Measurements from ENCODE around the gene CCDC57.

Gene CCDC57

GRCh38 chr17:82118815-82119380 lies 93.7 kb downstream of the CCDC57 start:
- Histone ChIP-seq H3K9me3 (ENCODE audit: insufficient read depth, low read depth, low read length) (no peaks in the 10 kb centered on the region), H3K4me1 (ENCODE audit: insufficient read depth, low read length) (peaks cover 6% of the 10 kb centered on the region; the same call in 1 of the 2 replicates), H3K36me3 (ENCODE audit: insufficient read depth, low read length) (no peaks in the 10 kb centered on the region), H3K27me3 (ENCODE audit: insufficient read depth, low read length) (no peaks in the 10 kb centered on the region), H3K9ac (ENCODE audit: low read depth, low read length) (no peak overlapping the region; the same call in 1 of the 2 replicates), H3K27ac (ENCODE audit: low read depth, low read length) (peak overlapping the region; percentile 11; the same call in 1 of the 2 replicates), H3K4me3 (ENCODE audit: low read length) (no peak overlapping the region)
- 59% methylated on average over 8 of the region's 12 CpGs for WGBS

GRCh38 chr17:82118168-82118814 lies 94.4 kb downstream of the CCDC57 start:
- H3K9me3 ChIP-seq (ENCODE audit: insufficient read depth, low read depth, low read length) = no peaks in the 10 kb centered on the region
- H3K9ac ChIP-seq (ENCODE audit: low read depth, low read length) = no peak overlapping the region; the same call in 1 of the 2 replicates
- no peaks in the 10 kb centered on the region for H3K27me3 ChIP-seq (ENCODE audit: insufficient read depth, low read length)
- H3K36me3 ChIP-seq (ENCODE audit: insufficient read depth, low read length) = no peaks in the 10 kb centered on the region
- peak overlapping the region; percentile 11 for H3K27ac ChIP-seq (ENCODE audit: low read depth, low read length)
- peaks cover 6% of the 10 kb centered on the region; the same call in 1 of the 2 replicates for H3K4me1 ChIP-seq (ENCODE audit: insufficient read depth, low read length)
- no peak overlapping the region for H3K4me3 ChIP-seq (ENCODE audit: low read length)
- 93% methylated on average over 18 of the region's 18 CpGs for WGBS

DNA sequence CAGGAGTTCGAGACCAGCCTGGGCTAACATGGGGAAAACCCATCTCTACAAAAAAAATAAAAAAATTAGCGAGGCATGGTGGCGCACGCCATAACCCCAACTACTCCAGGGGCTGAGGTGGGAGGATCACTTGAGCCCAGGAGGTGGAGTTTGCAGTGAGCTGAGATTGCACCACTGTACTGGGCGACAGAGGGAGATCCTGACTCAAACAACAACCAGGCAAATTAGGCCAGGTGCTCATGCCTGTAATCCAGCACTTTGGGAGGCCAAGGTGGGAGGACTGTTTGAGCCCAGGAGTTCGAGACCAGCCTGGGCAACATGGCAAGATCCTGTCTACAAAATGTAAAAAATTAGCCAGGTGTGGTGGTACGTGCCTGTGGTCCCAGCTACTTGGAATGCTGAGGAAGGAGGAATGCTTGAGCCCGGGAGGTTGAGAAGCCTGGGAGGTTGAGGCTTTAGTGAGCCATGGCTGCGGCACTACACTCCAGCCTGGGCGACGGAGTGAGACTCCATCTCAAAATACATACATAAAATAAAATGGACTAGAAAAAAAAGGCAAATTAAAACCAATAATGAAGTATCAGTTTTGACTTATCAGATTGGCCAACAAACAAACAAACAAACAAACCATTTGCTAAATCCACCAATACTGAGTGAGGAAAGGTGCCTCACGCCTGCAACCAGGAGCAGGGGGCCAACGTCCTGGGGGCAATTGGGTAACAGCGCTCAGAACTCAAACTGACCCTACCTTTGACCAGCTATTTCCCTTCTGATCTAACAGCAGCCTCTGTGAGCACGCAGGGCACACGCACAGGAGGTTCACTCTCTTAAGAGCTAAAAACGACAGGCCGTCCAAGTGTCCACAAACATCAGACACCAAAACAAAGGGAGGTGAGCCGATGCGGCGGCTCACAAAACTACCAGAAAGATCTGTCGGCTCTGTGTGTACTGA lies 95.2 kb downstream of the CCDC57 start:
- no peak overlapping the region for H3K9ac ChIP-seq (ENCODE audit: low read depth, low read length)
- no peaks in the 10 kb centered on the region for H3K9me3 ChIP-seq (ENCODE audit: insufficient read depth, low read depth, low read length)
- no peaks in the 10 kb centered on the region for H3K27me3 ChIP-seq (ENCODE audit: insufficient read depth, low read length)
- H3K36me3 ChIP-seq (ENCODE audit: insufficient read depth, low read length) = no peaks in the 10 kb centered on the region
- H3K4me3 ChIP-seq (ENCODE audit: low read length) = no peak overlapping the region
- WGBS = 90% methylated on average over 19 of the region's 22 CpGs
- no peak overlapping the region for H3K27ac ChIP-seq (ENCODE audit: low read depth, low read length)
- peaks cover 6% of the 10 kb centered on the region; the same call in 1 of the 2 replicates for H3K4me1 ChIP-seq (ENCODE audit: insufficient read depth, low read length)

- no peaks in the 10 kb centered on the region for H3K36me3 ChIP-seq (ENCODE audit: insufficient read depth, low read length)
- no peak overlapping the region for H3K9ac ChIP-seq (ENCODE audit: low read depth, low read length)
- H3K4me1 ChIP-seq (ENCODE audit: insufficient read depth, low read length) = peaks cover 6% of the 10 kb centered on the region; the same call in 1 of the 2 replicates
- no peak overlapping the region for H3K4me3 ChIP-seq (ENCODE audit: low read length)
- WGBS = 56% methylated on average over 6 of the region's 6 CpGs
- no peaks in the 10 kb centered on the region for H3K27me3 ChIP-seq (ENCODE audit: insufficient read depth, low read length)
- no peaks in the 10 kb centered on the region for H3K9me3 ChIP-seq (ENCODE audit: insufficient read depth, low read depth, low read length)
- no peak overlapping the region for H3K27ac ChIP-seq (ENCODE audit: low read depth, low read length)
Measured at GRCh38 chr17:82116246-82116645, 96.4 kb downstream of the CCDC57 start.

GRCh38 chr17:82114872-82115271 lies 97.8 kb downstream of the CCDC57 start:
- Histone ChIP-seq H3K27ac (ENCODE audit: low read depth, low read length) (no peak overlapping the region), H3K36me3 (ENCODE audit: insufficient read depth, low read length) (no peaks in the 10 kb centered on the region), H3K4me1 (ENCODE audit: insufficient read depth, low read length) (peaks cover 6% of the 10 kb centered on the region; the same call in 1 of the 2 replicates), H3K27me3 (ENCODE audit: insufficient read depth, low read length) (no peaks in the 10 kb centered on the region), H3K9me3 (ENCODE audit: insufficient read depth, low read depth, low read length) (no peaks in the 10 kb centered on the region), H3K9ac (ENCODE audit: low read depth, low read length) (no peak overlapping the region), H3K4me3 (ENCODE audit: low read length) (no peak overlapping the region)
- WGBS = 98% methylated on average over 9 of the region's 9 CpGs

- Histone ChIP-seq H3K27ac (ENCODE audit: low read depth, low read length) (no peak overlapping the region), H3K9ac (ENCODE audit: low read depth, low read length) (no peak overlapping the region), H3K4me3 (ENCODE audit: low read length) (no peak overlapping the region), H3K4me1 (ENCODE audit: insufficient read depth, low read length) (peaks cover 6% of the 10 kb centered on the region; the same call in 1 of the 2 replicates), H3K27me3 (ENCODE audit: insufficient read depth, low read length) (no peaks in the 10 kb centered on the region), H3K36me3 (ENCODE audit: insufficient read depth, low read length) (no peaks in the 10 kb centered on the region), H3K9me3 (ENCODE audit: insufficient read depth, low read depth, low read length) (no peaks in the 10 kb centered on the region)
- 94% methylated on average over 10 of the region's 10 CpGs for WGBS
Measured at GRCh38 chr17:82114447-82114846, 98.2 kb downstream of the CCDC57 start.

DNA sequence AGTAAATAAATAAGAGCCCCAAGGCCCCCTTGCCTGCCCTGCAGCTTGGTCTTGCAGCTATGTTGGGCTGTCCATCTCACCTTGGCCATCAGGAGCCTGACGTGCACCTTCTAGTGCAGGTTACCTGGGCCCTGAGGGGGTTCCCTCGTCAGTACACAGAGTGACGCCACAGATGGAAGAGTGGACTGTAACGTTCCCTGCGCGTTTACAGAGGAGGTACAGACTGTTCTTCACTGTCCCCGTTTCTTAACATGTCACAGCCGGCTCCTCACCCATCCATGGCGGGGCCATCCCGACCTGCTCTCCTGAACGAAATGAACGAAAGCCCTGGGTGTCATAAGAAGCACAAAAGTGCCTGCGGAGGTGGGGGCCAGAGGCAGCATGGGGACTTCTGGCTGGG lies 98.7 kb downstream of the CCDC57 start:
- no peak overlapping the region for H3K27ac ChIP-seq (ENCODE audit: low read depth, low read length)
- 91% methylated on average over 13 of the region's 13 CpGs for WGBS

DNA sequence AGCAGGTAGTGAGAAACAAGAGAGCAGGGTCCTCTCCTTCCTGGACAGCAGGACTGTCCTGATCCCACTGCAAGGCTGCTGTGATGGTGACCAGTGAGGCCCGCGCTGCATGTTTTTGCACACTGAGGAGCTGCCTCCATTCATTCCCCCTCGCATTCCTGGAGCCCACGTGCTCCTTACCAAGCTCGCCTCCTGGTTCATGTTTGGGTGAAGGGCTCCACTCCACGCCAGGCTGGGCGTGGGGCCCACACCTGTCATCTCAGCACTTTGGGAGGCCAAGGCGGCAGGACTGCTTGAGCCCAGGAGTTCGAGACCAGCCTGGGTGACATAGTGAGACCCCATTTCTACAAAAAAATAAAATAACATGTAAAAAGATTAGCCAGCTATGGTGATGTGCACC lies 99.2 kb downstream of the CCDC57 start:
- 93% methylated on average over 9 of the region's 9 CpGs for WGBS
- H3K27me3 ChIP-seq (ENCODE audit: insufficient read depth, low read length) = no peaks in the 10 kb centered on the region
- H3K4me1 ChIP-seq (ENCODE audit: insufficient read depth, low read length) = peaks cover 3% of the 10 kb centered on the region; the same call in 1 of the 2 replicates
- H3K9me3 ChIP-seq (ENCODE audit: insufficient read depth, low read depth, low read length) = no peaks in the 10 kb centered on the region
- H3K4me3 ChIP-seq (ENCODE audit: low read length) = no peak overlapping the region
- H3K9ac ChIP-seq (ENCODE audit: low read depth, low read length) = no peak overlapping the region
- H3K36me3 ChIP-seq (ENCODE audit: insufficient read depth, low read length) = no peaks in the 10 kb centered on the region
- H3K27ac ChIP-seq (ENCODE audit: low read depth, low read length) = no peak overlapping the region

More for the DNA sequence above, 98.7 kb downstream of the CCDC57 start:
- Histone ChIP-seq H3K9ac (ENCODE audit: low read depth, low read length) (no peak overlapping the region), H3K4me3 (ENCODE audit: low read length) (no peak overlapping the region), H3K27me3 (ENCODE audit: insufficient read depth, low read length) (no peaks in the 10 kb centered on the region), H3K9me3 (ENCODE audit: insufficient read depth, low read depth, low read length) (no peaks in the 10 kb centered on the region), H3K36me3 (ENCODE audit: insufficient read depth, low read length) (no peaks in the 10 kb centered on the region), H3K4me1 (ENCODE audit: insufficient read depth, low read length) (peaks cover 6% of the 10 kb centered on the region; the same call in 1 of the 2 replicates)

DNA sequence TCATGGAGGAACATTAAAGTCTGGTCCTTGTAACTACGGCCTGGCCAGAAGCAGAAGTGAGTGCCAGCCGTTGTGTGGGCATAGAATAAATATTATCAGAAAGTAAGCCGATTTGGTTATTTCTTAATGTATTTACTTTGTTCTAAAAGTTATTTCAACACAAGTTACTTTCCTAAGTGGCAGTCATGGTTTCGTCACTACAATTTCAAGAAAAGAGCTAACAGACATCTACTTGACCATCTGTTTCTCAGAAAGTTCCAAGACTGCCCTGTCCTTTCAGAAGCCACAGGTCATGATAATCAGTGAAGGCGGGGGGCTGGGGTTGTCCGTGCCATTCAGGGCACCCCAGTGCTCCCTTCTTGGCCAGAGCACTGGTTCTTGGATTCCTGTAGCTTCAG lies 99.7 kb downstream of the CCDC57 start:
- Histone ChIP-seq H3K4me3 (ENCODE audit: low read length) (no peak overlapping the region), H3K27ac (ENCODE audit: low read depth, low read length) (no peak overlapping the region), H3K4me1 (ENCODE audit: insufficient read depth, low read length) (no peaks in the 10 kb centered on the region), H3K36me3 (ENCODE audit: insufficient read depth, low read length) (no peaks in the 10 kb centered on the region), H3K27me3 (ENCODE audit: insufficient read depth, low read length) (no peaks in the 10 kb centered on the region), H3K9me3 (ENCODE audit: insufficient read depth, low read depth, low read length) (no peaks in the 10 kb centered on the region), H3K9ac (ENCODE audit: low read depth, low read length) (no peak overlapping the region)
- WGBS = 97% methylated on average over 5 of the region's 6 CpGs

DNA sequence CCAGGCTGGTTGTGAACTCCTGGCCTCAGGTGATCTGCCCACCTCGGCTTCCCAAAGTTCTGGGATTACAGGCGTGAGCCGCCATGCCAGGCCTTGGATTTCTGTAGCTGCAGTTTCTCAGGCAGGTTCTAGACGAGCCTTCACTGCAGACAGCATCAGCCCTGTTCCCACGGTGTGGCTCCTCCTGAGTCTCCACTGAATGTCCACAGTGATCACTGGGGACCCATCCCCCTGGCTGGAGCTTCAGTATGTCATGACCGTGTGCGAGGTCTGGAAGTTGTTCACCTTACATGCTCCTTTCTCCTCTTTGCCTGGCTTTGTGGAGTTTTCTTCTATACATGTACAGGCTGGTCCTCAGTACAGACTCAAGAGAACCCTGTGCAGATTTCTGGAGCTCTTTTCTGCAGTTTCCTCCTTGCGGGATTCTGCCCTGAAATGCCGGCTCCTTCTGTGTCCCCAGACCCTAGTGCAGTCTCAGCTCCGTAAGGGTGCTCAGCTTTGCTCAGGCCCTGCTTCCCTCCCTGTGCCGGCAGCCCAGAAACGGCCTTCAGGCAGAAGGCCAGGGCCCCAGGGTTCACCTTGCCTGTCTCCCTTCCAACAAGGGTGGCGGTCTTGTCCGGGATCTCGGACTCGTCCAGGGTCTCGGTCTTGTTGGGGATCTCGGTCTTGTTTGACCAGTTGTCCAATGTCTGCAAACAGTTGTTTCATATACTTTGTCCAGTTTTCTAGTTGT lies 100.3 kb downstream of the CCDC57 start:
- 95% methylated on average over 18 of the region's 18 CpGs for WGBS
- Histone ChIP-seq H3K9ac (ENCODE audit: low read depth, low read length) (no peak overlapping the region), H3K36me3 (ENCODE audit: insufficient read depth, low read length) (no peaks in the 10 kb centered on the region), H3K27me3 (ENCODE audit: insufficient read depth, low read length) (no peaks in the 10 kb centered on the region), H3K4me3 (ENCODE audit: low read length) (no peak overlapping the region), H3K9me3 (ENCODE audit: insufficient read depth, low read depth, low read length) (no peaks in the 10 kb centered on the region), H3K4me1 (ENCODE audit: insufficient read depth, low read length) (no peaks in the 10 kb centered on the region), H3K27ac (ENCODE audit: low read depth, low read length) (no peak overlapping the region)
